Measurements from ENCODE around the gene OR51G1. TPM values are rescaled to one million over a fixed set of nuclear protein-coding genes. Genes with fewer than 3 reads are reported as not detected.

OR51G1 gene
- total and polyA plus RNA-seq, 10 of the 15 experiments (the other 5 are each of a cell fraction or from before 2014, with no cell fraction given): not detected

- no peaks in the 10 kb centered on the region for H4K20me1 ChIP-seq (ENCODE audit: control insufficient read depth, insufficient read depth)
- POLR2A ChIA-PET: no interaction called here
- SMC1A ChIA-PET (ENCODE audit: uncharacterized antibody, unreplicated experiment): no interaction called here
Observed at GRCh38 chr11:4881860-4882500, 42.2 kb downstream of the OR51G1 start, which contains the start of gene OR51T1. OR51T1 (plus strand) TSS chr11:4881900; CDS start chr11:4881900, 0 bp downstream.

More at GRCh38 chr11:4881860-4882500, 42.2 kb downstream of the OR51G1 start, which contains the start of gene OR51T1:
- no peak within 1 kb of the TSS for H3K27ac ChIP-seq (ENCODE audit: control insufficient read depth, insufficient read depth)
- no peaks in the 10 kb centered on the region for H3K27me3 ChIP-seq (replicated peaks in 1 of 2; ENCODE audit: control insufficient read depth in 2 of 2, insufficient read depth in 2 of 2, low read length in 1 of 2)
- ATAC-seq (no peak), FAIRE-seq (no peak), DNase-seq (ENCODE audit: low read depth, low spot score) (no peak)
- H3K36me3 ChIP-seq (ENCODE audit: control insufficient read depth in 2 of 2, insufficient read depth in 2 of 2, low read length in 1 of 2): no peaks in the 10 kb centered on the region
- no peak within 1 kb of the TSS for H3K4me3 ChIP-seq
- no peak within 1 kb of the TSS for H3K4me2 ChIP-seq (ENCODE audit: control insufficient read depth, insufficient read depth)
- no peaks in the 10 kb centered on the region for H3K79me2 ChIP-seq (ENCODE audit: control insufficient read depth, insufficient read depth, low read length)
- no TSS peak for BruUV-seq (replicated peaks)
- intact Hi-C loops (cut with micrococcal nuclease; ENCODE audit: unreplicated experiment): no loop called here
- H3K9me3 ChIP-seq (replicated peaks; ENCODE audit: control insufficient read depth, insufficient read depth, low read length): no peaks in the 10 kb centered on the region
- ChIA-PET RAD21 (ENCODE audit: unreplicated experiment) (no interaction called here), CTCF (no interaction called here)
- no peaks in the 10 kb centered on the region for H3K4me1 ChIP-seq (ENCODE audit: control insufficient read depth, insufficient read depth, low read length)
- TF ChIP-seq ZNF24 (IDR thresholded peaks at IDR 0.05): no peak
- no peak for TF ChIP-seq NRF1 (conservative IDR thresholded peaks at IDR 0.05; ENCODE audit: low read depth, low read length)
- TF ChIP-seq MEF2B (IDR thresholded peaks at IDR 0.05; ENCODE audit: partially characterized antibody, poor library complexity, severe bottlenecking): no peak
- TF ChIP-seq CUX1 (IDR thresholded peaks at IDR 0.05; ENCODE audit: insufficient replicate concordance, low read depth, low read length): no peak
- TF ChIP-seq IKZF1 (conservative IDR thresholded peaks at IDR 0.05): no peak
- no peak for TF ChIP-seq MTA2 (IDR thresholded peaks at IDR 0.05; ENCODE audit: low read depth)
- TF ChIP-seq POLR2A (IDR thresholded peaks at IDR 0.05; ENCODE audit: low read depth, low read length): no peak
- TF ChIP-seq SP1 (IDR thresholded peaks at IDR 0.05; ENCODE audit: low read depth, low read length): no peak
- TF ChIP-seq CHD4 (IDR thresholded peaks at IDR 0.05): no peak
- no peak for TF ChIP-seq HDAC6 (IDR thresholded peaks at IDR 0.05; ENCODE audit: unreplicated experiment)
- no peak for TF ChIP-seq NFYB (IDR thresholded peaks at IDR 0.05; ENCODE audit: insufficient read depth, low read depth, low read length)
- no peak for TF ChIP-seq SRF (IDR thresholded peaks at IDR 0.05; ENCODE audit: low read depth in 2 of 2, low read length in 2 of 2)
- TF ChIP-seq BACH1 (IDR thresholded peaks at IDR 0.05; ENCODE audit: borderline replicate concordance): no peak
- no peak for TF ChIP-seq MYC (IDR thresholded peaks at IDR 0.05; ENCODE audit: insufficient read depth, insufficient read length, insufficient replicate concordance, low read length, severe bottlenecking)
- no peak for TF ChIP-seq SIN3A (IDR thresholded peaks at IDR 0.05; ENCODE audit: low read depth, low read length)
- TF ChIP-seq ESRRA (IDR thresholded peaks at IDR 0.05; ENCODE audit: low read length): no peak
- TF ChIP-seq SUPT20H (IDR thresholded peaks at IDR 0.05; ENCODE audit: borderline replicate concordance, control insufficient read depth, low read depth, low read length): no peak
- no peak for TF ChIP-seq BCL3 (IDR thresholded peaks at IDR 0.05; ENCODE audit: borderline replicate concordance, insufficient read depth, low read depth, low read length, poor library complexity, severe bottlenecking)
- no peak for TF ChIP-seq DPF2 (IDR thresholded peaks at IDR 0.05)
- TF ChIP-seq NFYA (IDR thresholded peaks at IDR 0.05; ENCODE audit: borderline replicate concordance, low read depth, low read length): no peak
- H3K9ac ChIP-seq (ENCODE audit: control insufficient read depth, insufficient read depth, low read length): no peak within 1 kb of the TSS
- in situ Hi-C loops (cut with MboI): no loop called here
- no peak within 1 kb of the TSS for H2AFZ ChIP-seq (ENCODE audit: control insufficient read depth, low read depth, low read length)
- whole genome bisulfite sequencing (ENCODE audit: insufficient coverage, insufficient replicate concordance, low lambda C conversion rate, missing lambda C conversion rate): 29% methylated on average over 8 of the region's 8 CpGs

Data from GM12878 (cell line).